Measurements from ENCODE around the gene DPF3.

DNA sequence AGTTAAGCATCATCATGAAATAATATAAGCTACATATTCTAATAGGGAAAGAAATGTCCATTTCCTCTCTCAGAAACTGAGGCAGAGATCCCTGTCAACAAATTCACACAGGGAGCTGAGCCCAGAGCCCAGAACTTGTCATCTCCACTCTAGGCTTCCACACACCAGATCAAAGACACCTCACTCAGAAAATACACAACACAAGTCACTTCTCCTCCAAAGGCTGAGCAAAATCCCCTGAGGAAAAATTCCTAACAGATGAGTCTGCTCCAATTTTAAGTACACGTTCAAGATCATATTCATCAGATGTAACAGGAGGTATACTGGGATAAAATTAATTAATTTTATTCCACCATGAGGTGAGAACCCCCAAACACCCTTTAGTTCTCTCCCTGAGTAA lies 227.3 kb downstream of the DPF3 start:
- TF ChIP-seq POLR2A (IDR thresholded peaks at IDR 0.05; ENCODE audit: low read length), result no peak
- TF ChIP-seq RAD21 (conservative IDR thresholded peaks at IDR 0.05 in 1 of 2, IDR thresholded peaks at IDR 0.05 in 1 of 2), result no peak
- TF ChIP-seq, protein P1, sequence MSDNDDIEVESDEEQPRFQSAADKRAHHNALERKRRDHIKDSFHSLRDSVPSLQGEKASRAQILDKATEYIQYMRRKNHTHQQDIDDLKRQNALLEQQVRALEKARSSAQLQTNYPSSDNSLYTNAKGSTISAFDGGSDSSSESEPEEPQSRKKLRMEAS (IDR thresholded peaks at IDR 0.05), result no peak
- no peak for TF ChIP-seq SMC3 (IDR thresholded peaks at IDR 0.05)
- TF ChIP-seq, protein P2, sequence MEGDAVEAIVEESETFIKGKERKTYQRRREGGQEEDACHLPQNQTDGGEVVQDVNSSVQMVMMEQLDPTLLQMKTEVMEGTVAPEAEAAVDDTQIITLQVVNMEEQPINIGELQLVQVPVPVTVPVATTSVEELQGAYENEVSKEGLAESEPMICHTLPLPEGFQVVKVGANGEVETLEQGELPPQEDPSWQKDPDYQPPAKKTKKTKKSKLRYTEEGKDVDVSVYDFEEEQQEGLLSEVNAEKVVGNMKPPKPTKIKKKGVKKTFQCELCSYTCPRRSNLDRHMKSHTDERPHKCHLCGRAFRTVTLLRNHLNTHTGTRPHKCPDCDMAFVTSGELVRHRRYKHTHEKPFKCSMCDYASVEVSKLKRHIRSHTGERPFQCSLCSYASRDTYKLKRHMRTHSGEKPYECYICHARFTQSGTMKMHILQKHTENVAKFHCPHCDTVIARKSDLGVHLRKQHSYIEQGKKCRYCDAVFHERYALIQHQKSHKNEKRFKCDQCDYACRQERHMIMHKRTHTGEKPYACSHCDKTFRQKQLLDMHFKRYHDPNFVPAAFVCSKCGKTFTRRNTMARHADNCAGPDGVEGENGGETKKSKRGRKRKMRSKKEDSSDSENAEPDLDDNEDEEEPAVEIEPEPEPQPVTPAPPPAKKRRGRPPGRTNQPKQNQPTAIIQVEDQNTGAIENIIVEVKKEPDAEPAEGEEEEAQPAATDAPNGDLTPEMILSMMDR (IDR thresholded peaks at IDR 0.05), result no peak
- TF ChIP-seq MAFK (IDR thresholded peaks at IDR 0.05; ENCODE audit: partially characterized antibody), result no peak

Data from A549 (cell line).